ENCODE measurements around the gene GDPD4. TPM values are rescaled to one million over a fixed set of nuclear protein-coding genes. Genes with fewer than 3 reads are reported as not detected.

GDPD4 gene
- total RNA-seq, 4 donors from 2014 or later: not detected

- no peaks in the 10 kb centered on the region for H3K4me1 ChIP-seq
- no peak for ATAC-seq
- H3K27ac ChIP-seq: no peak overlapping the region
- WGBS, 2 donors (ENCODE audit: low coverage in 1 of 2): 82 to 100% methylated on average over 2 of the region's 18 CpGs
- H3K27me3 ChIP-seq: peaks cover 10% of the 10 kb centered on the region
- no peaks in the 10 kb centered on the region for H3K9me3 ChIP-seq
- no peak overlapping the region for H3K4me3 ChIP-seq
- peaks cover 0 to 5% of the 10 kb centered on the region in 2 donors for H3K36me3 ChIP-seq
- TF ChIP-seq POLR2AphosphoS5 (IDR thresholded peaks at IDR 0.05) (no peak), POLR2A (IDR thresholded peaks at IDR 0.05) (no peak), CTCF (IDR thresholded peaks at IDR 0.05) (no peak), EP300 (IDR thresholded peaks at IDR 0.05) (no peak)
These were observed 112.6 kb downstream of the GDPD4 start for GRCh38 chr11:77188633-77189491.

GRCh38 chr11:77187776-77188632 lies 113.5 kb downstream of the GDPD4 start:
- TF ChIP-seq CTCF (IDR thresholded peaks at IDR 0.05): peak in 3 of 4 experiments; percentile 82 to 84 (median 83)
- TF ChIP-seq EP300 (IDR thresholded peaks at IDR 0.05): no peak
- peak; percentile 72 for ATAC-seq
- Histone ChIP-seq H3K27me3 (peaks cover 10% of the 10 kb centered on the region), H3K36me3 (peaks cover 0 to 5% of the 10 kb centered on the region in 2 donors), H3K4me3 (no peak overlapping the region), H3K27ac (no peak overlapping the region), H3K9me3 (no peaks in the 10 kb centered on the region), H3K4me1 (no peaks in the 10 kb centered on the region)
- 13 to 33% methylated on average over 2 to 3 of the region's 7 CpGs for WGBS, 2 donors (ENCODE audit: low coverage in 1 of 2)

- H3K4me3 ChIP-seq: no peak overlapping the region
- WGBS, 2 donors (ENCODE audit: low coverage in 1 of 2): 84 to 91% methylated on average over 4 to 8 of the region's 9 CpGs
- no peaks in the 10 kb centered on the region for H3K4me1 ChIP-seq
- no peak for ATAC-seq
- H3K9me3 ChIP-seq: no peaks in the 10 kb centered on the region
- no peak overlapping the region for H3K27ac ChIP-seq
- TF ChIP-seq CTCF (IDR thresholded peaks at IDR 0.05) (no peak), EP300 (IDR thresholded peaks at IDR 0.05) (no peak), POLR2AphosphoS5 (IDR thresholded peaks at IDR 0.05) (no peak)
- peaks cover 0 to 3% of the 10 kb centered on the region in 2 donors for H3K36me3 ChIP-seq
- H3K27me3 ChIP-seq: peaks cover 9% of the 10 kb centered on the region
These were observed 114.3 kb downstream of the GDPD4 start for GRCh38 chr11:77187111-77187750.

- Histone ChIP-seq H3K27me3 (no peaks in the 10 kb centered on the region), H3K4me3 (no peak overlapping the region), H3K9me3 (no peaks in the 10 kb centered on the region), H3K4me1 (no peaks in the 10 kb centered on the region), H3K36me3 (no peaks in the 10 kb centered on the region), H3K27ac (no peak overlapping the region)
- 83 to 100% methylated on average over 1 of the region's 1 CpG for WGBS, 2 donors (ENCODE audit: low coverage in 1 of 2)
- TF ChIP-seq CTCF (IDR thresholded peaks at IDR 0.05): no peak
- no peak for TF ChIP-seq POLR2AphosphoS5 (IDR thresholded peaks at IDR 0.05)
- no peak for TF ChIP-seq EP300 (IDR thresholded peaks at IDR 0.05)
- TF ChIP-seq POLR2A (IDR thresholded peaks at IDR 0.05): no peak
- no peak for ATAC-seq
These were observed 115.2 kb downstream of the GDPD4 start for GRCh38 chr11:77186302-77186701.
